HepG2 (cell line): ENCODE data around the gene MBTPS1. TPM values are rescaled to one million over a fixed set of nuclear protein-coding genes. Genes with fewer than 3 reads are reported as not detected.

ENCODE experiments used
- ELF1 ChIP-seq: sonication (generic); formaldehyde crosslinking; IDR thresholded peaks from 2 replicates; pipeline ENCODE4 v1.4.0; 2020; ENCODE audit warnings: missing genetic modification reagents
- FOXK2 ChIP-seq: fragments of 450-650 bp; IDR thresholded peaks from 2 replicates; pipeline ENCODE4 v1.6.1; 2016
- GFI1 ChIP-seq: sonication (generic); formaldehyde crosslinking; IDR thresholded peaks from 2 replicates; pipeline ENCODE4 v1.5.0; 2020; ENCODE audit warnings: missing genetic modification reagents, mild to moderate bottlenecking, borderline replicate concordance
- GMEB2 ChIP-seq: IDR thresholded peaks from 2 replicates; pipeline ENCODE4 v1.6.1; 2016; ENCODE audit warnings: missing biosample characterization, missing genetic modification reagents, low read depth
- MTERF4 ChIP-seq: sonication (generic); formaldehyde crosslinking; IDR thresholded peaks from 2 replicates; pipeline ENCODE4 v1.8.0; 2023; ENCODE audit warnings: mild to moderate bottlenecking, missing genetic modification reagents
- RXRA ChIP-seq: sonication (generic); formaldehyde crosslinking; IDR thresholded peaks from 2 replicates; pipeline ENCODE4 v1.5.1; 2020; ENCODE audit warnings: missing genetic modification reagents
- SP1 ChIP-seq, 2 experiments: fragments of 450-650 bp in 1 of 2; sonication (generic) in 1 of 2; formaldehyde crosslinking in 1 of 2; IDR thresholded peaks; 2 replicates each; pipeline versions ENCODE4 v1.4.0 to v1.6.1; 2016 to 2020; ENCODE audit warnings: missing genetic modification reagents in 1 of 2
- TAF15 ChIP-seq: fragments of 200-400 bp; formaldehyde crosslinking; IDR thresholded peaks from one replicate; pipeline ENCODE4 v1.6.1; 2018; ENCODE audit warnings: mild to moderate bottlenecking, low read depth, low read length; ENCODE audit not compliant: poor library complexity, severe bottlenecking
- ZHX2 ChIP-seq, 2 experiments: sonication (generic) in 1 of 2; formaldehyde crosslinking in 1 of 2; IDR thresholded peaks; 2 replicates each; pipeline versions ENCODE4 v1.6.1 to v1.9.0; 2014 to 2022; ENCODE audit warnings: antibody characterized with exemption in 1 of 2, borderline replicate concordance in 1 of 2, inconsistent platforms in 1 of 2, low read depth in 1 of 2, missing genetic modification reagents in 1 of 2
- ZNF331 ChIP-seq: sonication (generic); formaldehyde crosslinking; IDR thresholded peaks from 2 replicates; pipeline ENCODE4 v1.4.0; 2020; ENCODE audit warnings: missing genetic modification reagents
- ZNF343 ChIP-seq: sonication (generic); formaldehyde crosslinking; IDR thresholded peaks from 2 replicates; pipeline ENCODE4 v1.4.0; 2020; ENCODE audit warnings: mild to moderate bottlenecking, missing genetic modification reagents
- ZNF639 ChIP-seq: conservative IDR thresholded peaks from 2 replicates; pipeline ENCODE4 v1.6.1; 2018; ENCODE audit warnings: missing genetic modification reagents
- ZNF720 ChIP-seq: sonication (generic); formaldehyde crosslinking; IDR thresholded peaks from 2 replicates; pipeline ENCODE4 v1.4.0; 2020; ENCODE audit warnings: missing genetic modification reagents
- ZNF740 ChIP-seq: sonication (generic); formaldehyde crosslinking; IDR thresholded peaks from 2 replicates; pipeline ENCODE4 v1.4.0; 2020; ENCODE audit warnings: missing genetic modification reagents
- ZSCAN29 ChIP-seq: sonication (generic); formaldehyde crosslinking; conservative IDR thresholded peaks from 2 replicates; pipeline ENCODE4 v1.4.0; 2020; ENCODE audit warnings: mild to moderate bottlenecking, missing genetic modification reagents
- polyA plus RNA-seq, 8 experiments: library from polyadenylated mRNA; depleted of rRNA in 3 of 8; stranded (reverse) in 7 of 8; unstranded in 1 of 8; fragments of >200 nt; fragmentation: Illumina TruSeq in 4 of 8; extraction: Trizol in 4 of 8; gene quantifications; 2 replicates each; pipeline versions ENCODE4 v1.2.1 to v1.2.3, GENCODE V29; 2011 to 2016; ENCODE audit warnings: low read depth in 4 of 8, missing spikeins in 1 of 8, mixed read lengths in 1 of 8; ENCODE audit not compliant: insufficient read depth in 1 of 8
- total RNA-seq, 5 experiments: library from RNA; depleted of rRNA; stranded (reverse); fragments of >200 nt; fragmentation: Illumina TruSeq; extraction: Trizol; gene quantifications; 2 replicates each; pipeline ENCODE4 v1.2.3, GENCODE V29; 2016; ENCODE audit warnings: low read depth in 1 of 5

The MBTPS1 gene
- total and polyA plus RNA-seq, 2 of the 13 experiments (the other 11 are each of a cell fraction or from before 2014, with no cell fraction given): 56.7 to 91.3 TPM

- peak; percentile 97 for TF ChIP-seq FOXK2
- peak; percentile 47; the same call in 1 of the 2 replicates for TF ChIP-seq ELF1 (CRISPR knock-in tag)
- TF ChIP-seq ZHX2 (IDR thresholded peaks at IDR 0.05; ENCODE audit: low read depth): peak; percentile 82
- TF ChIP-seq ZHX2 (CRISPR knock-in tag; IDR thresholded peaks at IDR 0.05; ENCODE audit: borderline replicate concordance): no peak; the same call in 1 of the 2 replicates
- TF ChIP-seq ZNF740 (CRISPR knock-in tag): peak; percentile 12; the same call in 1 of the 2 replicates
- TF ChIP-seq ZNF720: no peak
- peak; percentile 68; the same call in 1 of the 2 replicates for TF ChIP-seq GFI1 (CRISPR knock-in tag)
- TF ChIP-seq RXRA (CRISPR knock-in tag): peak; percentile 89
- peak; percentile 90 for TF ChIP-seq ZNF331 (CRISPR knock-in tag)
- TF ChIP-seq GMEB2 (CRISPR knock-in tag): peak; percentile 98
- peak; percentile 92 for TF ChIP-seq SP1 (IDR thresholded peaks at IDR 0.05)
- TF ChIP-seq SP1 (CRISPR knock-in tag; IDR thresholded peaks at IDR 0.05): peak; percentile 81
- TF ChIP-seq MTERF4 (CRISPR knock-in tag): peak; percentile 54; the same call in 1 of the 2 replicates
- TF ChIP-seq ZNF639 (CRISPR knock-in tag): peak; percentile 95
- peak; percentile 74 for TF ChIP-seq ZSCAN29 (CRISPR knock-in tag)
- peak; percentile 74; the same call in 1 of the 2 replicates for TF ChIP-seq ZNF343
- peak; percentile 67 for TF ChIP-seq TAF15
Measured at GRCh38 chr16:84116720-84117493, at the start of gene MBTPS1 (continued).
